Measurements from ENCODE around the gene UQCRC2.
"Not testable (repeated sequence)": the region's sequence is repeated elsewhere in the genome, so short reads cannot be mapped to it uniquely, and the experiment has no call there.

Gene UQCRC2

DNA sequence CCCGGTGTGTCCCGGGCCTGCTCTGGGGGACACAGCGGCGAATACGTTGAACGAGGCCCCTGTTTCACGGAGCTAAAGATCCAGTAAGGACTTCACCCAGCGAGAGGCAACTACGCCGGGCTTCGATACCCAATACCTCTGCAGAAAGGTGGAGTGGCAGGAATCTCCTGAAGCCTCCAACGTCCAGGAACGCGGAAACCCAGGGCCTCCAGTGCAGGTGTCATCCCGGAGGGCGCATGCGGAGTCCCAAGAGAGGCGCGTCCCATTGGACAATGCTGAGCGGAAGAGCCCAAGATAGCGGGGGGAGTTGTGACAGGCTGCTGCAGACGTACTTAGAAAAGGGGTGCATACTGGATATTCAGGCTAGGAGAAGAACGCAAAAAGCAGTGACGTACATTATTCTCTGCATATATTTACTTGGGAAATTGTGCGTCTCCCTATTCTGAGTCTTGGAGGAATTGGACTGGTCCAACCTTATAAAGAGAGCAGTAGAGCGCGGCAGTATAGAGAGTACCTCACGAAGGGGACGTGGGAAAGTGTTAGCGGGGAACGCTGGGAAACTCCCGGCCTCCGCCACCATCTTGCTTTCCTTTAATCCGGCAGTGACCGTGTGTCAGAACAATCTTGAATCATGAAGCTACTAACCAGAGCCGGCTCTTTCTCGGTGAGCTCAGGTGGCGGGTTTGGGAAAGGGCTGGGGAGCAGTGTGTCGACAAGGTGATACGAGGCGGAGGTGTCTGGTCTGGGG, at the start of gene UQCRC2:
Gene UQCRC2, plus strand, starts transcription at position 569 of the 748 bp plus-strand sequence. Its CDS starts 63 bp downstream, at position 632.
- H3K9me3 Mint-ChIP-seq, result no peaks in the 10 kb centered on the region
- H3K27me3 Mint-ChIP-seq (ENCODE audit: low read depth), result no peaks in the 10 kb centered on the region
- H3K36me3 Mint-ChIP-seq (ENCODE audit: low read depth), result peaks cover 5% of the 10 kb centered on the region
- peak within 1 kb of the TSS; percentile 98 for H3K4me3 Mint-ChIP-seq
- H3K27ac Mint-ChIP-seq, result peak within 1 kb of the TSS; percentile 93
- H3K4me1 Mint-ChIP-seq (ENCODE audit: low read depth), result peaks cover 25% of the 10 kb centered on the region

- not testable (repeated sequence) for H3K27me3 Mint-ChIP-seq (ENCODE audit: low read depth); H3K36me3 Mint-ChIP-seq (ENCODE audit: low read depth); H3K27ac Mint-ChIP-seq; H3K9me3 Mint-ChIP-seq; H3K4me3 Mint-ChIP-seq
- peaks cover 14% of the 10 kb centered on the region for H3K4me1 Mint-ChIP-seq (ENCODE audit: low read depth)
Measured at GRCh38 chr16:21932650-21933049, 20.5 kb upstream of the UQCRC2 start.

DNA sequence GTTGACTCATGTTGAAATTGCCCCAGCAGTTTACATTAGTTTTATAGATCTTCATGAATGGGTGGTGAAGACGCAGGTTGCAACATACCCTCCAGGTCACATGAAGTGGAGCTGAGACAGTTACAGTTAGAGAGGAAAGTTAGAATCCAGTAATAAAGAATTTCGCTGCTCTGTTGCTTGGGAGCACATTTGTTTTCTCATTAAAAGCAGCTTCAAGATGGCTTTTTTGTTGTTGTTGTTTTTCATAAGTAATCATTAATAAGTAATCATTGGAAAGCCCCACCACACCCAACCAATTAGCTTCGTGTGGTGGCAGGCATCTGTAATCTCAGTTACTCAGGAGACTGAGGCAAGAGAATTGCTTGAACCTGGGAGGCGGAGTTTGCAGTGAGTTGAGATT, 19.8 kb upstream of the UQCRC2 start:
- H3K27me3 Mint-ChIP-seq (ENCODE audit: low read depth); H3K27ac Mint-ChIP-seq; H3K36me3 Mint-ChIP-seq (ENCODE audit: low read depth); H3K9me3 Mint-ChIP-seq; H3K4me3 Mint-ChIP-seq: not testable (repeated sequence)
- peaks cover 14% of the 10 kb centered on the region for H3K4me1 Mint-ChIP-seq (ENCODE audit: low read depth)

GRCh38 chr16:21933790-21934189, 19.4 kb upstream of the UQCRC2 start:
- H3K36me3 Mint-ChIP-seq (ENCODE audit: low read depth); H3K4me3 Mint-ChIP-seq; H3K27ac Mint-ChIP-seq; H3K27me3 Mint-ChIP-seq (ENCODE audit: low read depth); H3K9me3 Mint-ChIP-seq: not testable (repeated sequence)
- H3K4me1 Mint-ChIP-seq (ENCODE audit: low read depth), result peaks cover 14% of the 10 kb centered on the region

DNA sequence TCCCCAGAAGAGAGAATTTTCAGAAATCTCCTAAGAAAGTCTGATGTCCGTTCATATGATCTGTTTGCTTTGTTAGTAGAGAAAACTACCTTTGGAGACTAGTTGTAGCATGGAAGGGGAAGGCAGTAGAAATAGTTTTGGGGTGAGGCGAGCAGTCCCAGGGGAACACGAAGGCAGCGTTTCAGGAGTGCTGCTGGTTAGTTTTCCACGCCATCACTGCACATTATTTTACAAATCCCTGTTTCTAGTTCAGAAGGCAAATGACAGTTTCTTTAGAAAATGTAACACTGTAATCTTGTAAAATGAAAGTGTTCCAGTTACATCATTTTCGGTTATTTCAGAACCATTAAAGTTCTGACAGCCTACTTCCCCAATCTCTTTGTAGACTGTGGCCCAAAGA, 16.9 kb upstream of the UQCRC2 start:
- not testable (repeated sequence) for H3K4me3 Mint-ChIP-seq; H3K9me3 Mint-ChIP-seq; H3K27me3 Mint-ChIP-seq (ENCODE audit: low read depth); H3K36me3 Mint-ChIP-seq (ENCODE audit: low read depth); H3K27ac Mint-ChIP-seq
- H3K4me1 Mint-ChIP-seq (ENCODE audit: low read depth), result peaks cover 14% of the 10 kb centered on the region

DNA sequence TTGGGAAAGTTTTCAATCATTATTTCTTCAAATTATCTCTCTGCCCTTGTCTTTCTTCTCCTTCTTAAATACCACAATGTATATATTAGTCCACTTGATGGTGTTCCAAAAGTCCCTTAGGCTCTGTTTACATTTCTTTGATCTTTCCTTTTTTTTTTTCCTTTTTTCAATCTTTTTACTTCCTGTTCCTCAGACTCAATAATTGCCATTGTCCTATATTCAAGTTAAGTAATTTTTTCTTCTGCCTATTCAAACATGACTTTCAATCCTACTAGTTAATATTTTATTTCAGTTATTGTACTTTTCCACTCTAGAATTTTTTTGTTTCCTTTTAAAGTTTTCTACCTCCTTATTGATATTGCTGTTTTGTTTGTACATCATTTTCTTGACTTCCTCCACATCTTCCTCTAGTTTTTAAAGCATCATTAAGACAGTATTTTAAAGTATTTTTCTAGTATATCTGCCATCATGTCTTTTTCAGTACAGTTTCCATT, 15.8 kb upstream of the UQCRC2 start:
- Mint-ChIP-seq H3K4me1 (ENCODE audit: low read depth) (peaks cover 14% of the 10 kb centered on the region), H3K27ac (no peak overlapping the region), H3K9me3 (no peaks in the 10 kb centered on the region), H3K4me3 (no peak overlapping the region), H3K36me3 (ENCODE audit: low read depth) (no peaks in the 10 kb centered on the region), H3K27me3 (ENCODE audit: low read depth) (no peaks in the 10 kb centered on the region)

GRCh38 chr16:21940570-21940969, 12.6 kb upstream of the UQCRC2 start:
- no peaks in the 10 kb centered on the region for H3K27me3 Mint-ChIP-seq (ENCODE audit: low read depth)
- no peaks in the 10 kb centered on the region for H3K36me3 Mint-ChIP-seq (ENCODE audit: low read depth)
- H3K4me1 Mint-ChIP-seq (ENCODE audit: low read depth), result peaks cover 7% of the 10 kb centered on the region
- H3K4me3 Mint-ChIP-seq, result no peak overlapping the region
- no peak overlapping the region for H3K27ac Mint-ChIP-seq
- H3K9me3 Mint-ChIP-seq, result no peaks in the 10 kb centered on the region

DNA sequence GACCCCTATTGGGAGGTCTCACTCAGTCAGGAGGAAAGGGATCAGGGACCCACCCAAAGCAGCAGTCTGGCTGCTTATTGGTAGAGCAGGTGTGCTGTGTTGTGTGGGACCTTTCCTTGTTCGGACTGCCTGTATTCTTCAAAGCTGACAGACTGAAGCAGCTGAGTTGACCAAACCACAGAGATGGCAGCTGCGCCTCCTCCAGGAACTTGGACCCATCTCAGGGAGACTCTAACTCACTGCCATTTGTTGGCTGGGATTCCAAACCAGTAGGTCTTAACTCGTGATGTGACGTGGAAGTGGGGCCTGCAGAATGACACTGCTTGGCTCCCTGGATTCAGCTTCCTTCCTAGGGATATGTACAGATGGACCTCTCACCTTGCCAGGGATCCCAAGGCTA, 9.6 kb upstream of the UQCRC2 start:
- H3K36me3 Mint-ChIP-seq (ENCODE audit: low read depth), result no peaks in the 10 kb centered on the region
- peaks cover 5% of the 10 kb centered on the region for H3K4me1 Mint-ChIP-seq (ENCODE audit: low read depth)
- H3K9me3 Mint-ChIP-seq, result no peaks in the 10 kb centered on the region
- no peak overlapping the region for H3K27ac Mint-ChIP-seq
- no peak overlapping the region for H3K4me3 Mint-ChIP-seq
- H3K27me3 Mint-ChIP-seq (ENCODE audit: low read depth), result no peaks in the 10 kb centered on the region

- Mint-ChIP-seq H3K9me3 (no peaks in the 10 kb centered on the region), H3K4me1 (ENCODE audit: low read depth) (peaks cover 14% of the 10 kb centered on the region), H3K36me3 (ENCODE audit: low read depth) (no peaks in the 10 kb centered on the region), H3K4me3 (no peak overlapping the region), H3K27me3 (ENCODE audit: low read depth) (no peaks in the 10 kb centered on the region), H3K27ac (no peak overlapping the region)
Measured at GRCh38 chr16:21946889-21947635, 6.1 kb upstream of the UQCRC2 start.

DNA sequence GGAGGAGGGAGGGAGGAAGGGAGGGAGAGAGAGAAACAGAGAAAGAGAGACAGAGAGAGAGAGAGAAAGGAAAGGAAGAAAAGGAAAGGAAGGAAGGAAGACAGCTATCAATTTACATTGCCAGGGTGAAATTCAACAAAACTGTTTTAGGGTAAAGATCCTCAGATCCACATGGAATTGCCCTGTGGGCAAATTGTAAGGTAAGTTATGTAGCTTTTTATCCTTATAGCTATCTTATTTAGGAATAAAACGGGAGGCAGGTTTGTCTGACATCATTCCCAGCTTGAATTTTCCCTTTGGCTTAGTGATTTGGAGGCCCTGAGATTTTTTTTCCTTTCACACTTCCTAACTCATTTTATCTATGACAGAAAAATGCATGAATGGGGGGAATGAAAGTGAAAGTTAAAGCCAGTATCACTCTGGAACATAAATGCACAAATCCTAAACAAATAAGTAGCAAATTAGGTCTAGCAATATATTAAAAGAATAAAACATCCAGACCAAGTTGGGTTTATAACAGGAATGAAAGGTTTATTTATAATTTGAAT, 3.4 kb upstream of the UQCRC2 start:
- Mint-ChIP-seq H3K27me3 (ENCODE audit: low read depth) (no peaks in the 10 kb centered on the region), H3K36me3 (ENCODE audit: low read depth) (no peaks in the 10 kb centered on the region), H3K4me3 (no peak overlapping the region), H3K27ac (no peak overlapping the region), H3K4me1 (ENCODE audit: low read depth) (peaks cover 22% of the 10 kb centered on the region), H3K9me3 (no peaks in the 10 kb centered on the region)

DNA sequence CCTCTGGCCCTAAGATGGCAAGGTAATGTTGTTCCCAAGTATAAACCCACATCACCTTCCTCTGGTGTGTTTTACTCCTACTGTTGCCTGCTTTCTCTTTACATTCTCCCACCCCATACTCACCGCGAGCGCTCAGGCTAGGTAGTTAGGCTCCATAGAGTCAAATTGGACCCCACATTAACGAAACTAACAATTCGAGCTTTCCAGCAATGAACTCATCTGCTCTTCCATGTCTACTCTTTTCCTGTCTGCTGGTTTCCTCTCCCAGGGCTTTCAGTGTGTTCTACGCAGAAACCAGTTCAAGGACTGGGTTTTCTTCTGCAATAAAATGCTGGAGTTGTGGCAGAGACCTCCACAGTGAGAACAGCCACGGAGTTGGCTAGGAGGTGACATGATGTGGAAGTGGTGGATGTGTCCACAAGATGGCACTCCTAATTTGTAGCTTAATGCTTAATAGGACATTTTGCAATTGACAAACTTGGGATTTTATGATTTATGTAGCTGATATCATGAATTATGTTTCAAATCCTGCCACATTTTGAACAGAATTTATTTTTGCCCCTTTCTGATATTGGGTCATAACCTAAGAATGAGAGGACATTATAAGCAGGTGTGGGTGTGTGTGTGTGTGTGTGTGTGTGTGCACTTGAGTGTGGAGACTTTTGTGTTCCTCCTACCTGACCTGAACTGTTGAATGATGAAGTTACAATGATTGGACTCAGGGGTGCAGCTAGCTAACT, 2.2 kb upstream of the UQCRC2 start:
- no peaks in the 10 kb centered on the region for H3K36me3 Mint-ChIP-seq (ENCODE audit: low read depth)
- H3K4me1 Mint-ChIP-seq (ENCODE audit: low read depth), result peaks cover 22% of the 10 kb centered on the region
- no peaks in the 10 kb centered on the region for H3K27me3 Mint-ChIP-seq (ENCODE audit: low read depth)
- peak overlapping the region; percentile 69 for H3K4me3 Mint-ChIP-seq
- H3K27ac Mint-ChIP-seq, result no peak overlapping the region
- no peaks in the 10 kb centered on the region for H3K9me3 Mint-ChIP-seq

GRCh38 chr16:21952040-21952792, 945 bp upstream of the UQCRC2 start:
- Mint-ChIP-seq H3K36me3 (ENCODE audit: low read depth) (no peaks in the 10 kb centered on the region), H3K27ac (peak overlapping the region; percentile 93), H3K4me3 (peak overlapping the region; percentile 98), H3K4me1 (ENCODE audit: low read depth) (peaks cover 21% of the 10 kb centered on the region), H3K9me3 (no peaks in the 10 kb centered on the region), H3K27me3 (ENCODE audit: low read depth) (no peaks in the 10 kb centered on the region)

- Mint-ChIP-seq H3K36me3 (ENCODE audit: low read depth) (peaks cover 7% of the 10 kb centered on the region), H3K27ac (peak overlapping the region; percentile 93), H3K9me3 (no peaks in the 10 kb centered on the region), H3K27me3 (ENCODE audit: low read depth) (no peaks in the 10 kb centered on the region), H3K4me3 (peak overlapping the region; percentile 98), H3K4me1 (ENCODE audit: low read depth) (peaks cover 27% of the 10 kb centered on the region)
Measured at GRCh38 chr16:21953541-21953902, 361 bp downstream of the UQCRC2 start.

Data from T-helper 1 cell treated with Interleukin-12 subunit alpha and Interleukin-12 subunit beta and Interleukin-4 antibody, amounts not matched to agents 30 μg/mL and 1 μg/mL, for 36 hours (primary cell).